Measurements from ENCODE around the gene SAP130.

- TF ChIP-seq POLR2AphosphoS5 (IDR thresholded peaks at IDR 0.05) (no peak), POLR2A (IDR thresholded peaks at IDR 0.05) (no peak)
Observed at GRCh38 chr2:127932199-127932876, 95.5 kb downstream of the SAP130 start.

Measured in suprapubic skin (tissue), 4 donors.